Measurements from ENCODE around the gene MNAT1.

- TF ChIP-seq EP300 (IDR thresholded peaks at IDR 0.05) (no peak), POLR2A (IDR thresholded peaks at IDR 0.05) (no peak)
- TF ChIP-seq, protein P1, sequence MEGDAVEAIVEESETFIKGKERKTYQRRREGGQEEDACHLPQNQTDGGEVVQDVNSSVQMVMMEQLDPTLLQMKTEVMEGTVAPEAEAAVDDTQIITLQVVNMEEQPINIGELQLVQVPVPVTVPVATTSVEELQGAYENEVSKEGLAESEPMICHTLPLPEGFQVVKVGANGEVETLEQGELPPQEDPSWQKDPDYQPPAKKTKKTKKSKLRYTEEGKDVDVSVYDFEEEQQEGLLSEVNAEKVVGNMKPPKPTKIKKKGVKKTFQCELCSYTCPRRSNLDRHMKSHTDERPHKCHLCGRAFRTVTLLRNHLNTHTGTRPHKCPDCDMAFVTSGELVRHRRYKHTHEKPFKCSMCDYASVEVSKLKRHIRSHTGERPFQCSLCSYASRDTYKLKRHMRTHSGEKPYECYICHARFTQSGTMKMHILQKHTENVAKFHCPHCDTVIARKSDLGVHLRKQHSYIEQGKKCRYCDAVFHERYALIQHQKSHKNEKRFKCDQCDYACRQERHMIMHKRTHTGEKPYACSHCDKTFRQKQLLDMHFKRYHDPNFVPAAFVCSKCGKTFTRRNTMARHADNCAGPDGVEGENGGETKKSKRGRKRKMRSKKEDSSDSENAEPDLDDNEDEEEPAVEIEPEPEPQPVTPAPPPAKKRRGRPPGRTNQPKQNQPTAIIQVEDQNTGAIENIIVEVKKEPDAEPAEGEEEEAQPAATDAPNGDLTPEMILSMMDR (IDR thresholded peaks at IDR 0.05) = no peak
These were observed 190.7 kb downstream of the MNAT1 start for GRCh38 chr14:60925286-60925685.

Measured in tibial nerve (tissue), 4 donors.